ENCODE results near the gene PADI4.

Gene PADI4

DNA sequence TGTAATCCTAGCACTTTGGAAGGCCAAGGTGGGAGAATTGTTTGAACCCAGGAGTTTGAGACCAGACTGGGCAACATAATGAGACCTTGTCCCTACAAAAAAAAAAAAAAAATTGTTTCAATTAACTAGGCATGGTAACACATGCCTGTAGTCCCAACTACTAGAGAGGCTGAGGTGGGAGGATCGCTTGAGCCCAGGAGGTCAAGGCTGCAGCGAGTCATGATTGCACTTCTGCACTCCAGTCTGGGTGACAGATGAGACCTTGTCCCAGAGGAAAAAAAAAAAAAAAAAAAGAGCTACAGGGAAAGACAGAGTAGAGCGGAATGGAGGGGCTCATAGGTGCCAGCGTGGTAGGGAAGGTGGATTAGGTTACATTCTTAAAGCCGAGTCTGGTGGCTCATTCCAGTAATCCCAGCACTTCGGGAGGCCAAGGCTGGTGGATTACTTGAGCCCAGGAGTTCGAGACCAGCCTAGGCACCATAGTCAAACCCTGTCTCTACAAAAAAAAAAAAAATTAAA, 43.0 kb downstream of the PADI4 start:
- DNase-seq (ENCODE audit: low spot score), result no peak

DNA sequence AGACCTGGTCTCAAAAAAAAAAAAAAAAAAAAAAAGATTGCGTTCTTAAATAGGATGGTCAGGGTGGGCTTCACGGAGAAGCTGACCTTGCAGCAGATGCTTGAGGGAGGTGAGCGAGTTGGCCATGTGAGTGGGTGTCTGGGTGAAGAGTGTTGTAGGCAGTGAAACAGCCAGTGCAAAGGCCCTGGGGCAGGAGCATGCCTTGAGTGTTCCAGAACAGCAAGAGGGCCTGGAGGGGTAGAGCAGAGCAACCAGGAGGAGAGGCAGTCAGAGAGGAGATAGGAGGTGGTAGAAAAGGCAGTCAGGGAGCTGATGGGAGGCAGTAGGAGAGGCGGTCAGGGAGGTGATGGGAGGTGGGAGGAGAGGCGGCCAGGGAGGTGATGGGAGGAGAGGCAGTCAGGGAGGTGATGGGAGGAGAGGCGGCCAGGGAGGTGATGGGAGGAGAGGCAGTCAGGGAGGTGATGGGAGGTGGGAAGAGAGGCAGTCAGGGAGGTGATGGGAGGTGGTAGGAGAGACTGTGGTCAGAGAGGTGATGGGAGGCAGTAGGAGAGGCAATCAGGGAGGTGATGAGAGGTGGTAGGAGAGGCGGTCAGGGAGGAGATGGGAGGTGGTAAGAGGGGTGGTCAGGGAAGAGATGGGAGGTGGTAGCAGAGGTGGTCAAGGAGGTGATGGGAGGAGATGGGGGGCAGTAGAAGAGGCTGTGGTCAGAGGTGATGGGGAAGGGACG, 43.8 kb downstream of the PADI4 start:
- DNase-seq (ENCODE audit: low spot score), result no peak

DNA sequence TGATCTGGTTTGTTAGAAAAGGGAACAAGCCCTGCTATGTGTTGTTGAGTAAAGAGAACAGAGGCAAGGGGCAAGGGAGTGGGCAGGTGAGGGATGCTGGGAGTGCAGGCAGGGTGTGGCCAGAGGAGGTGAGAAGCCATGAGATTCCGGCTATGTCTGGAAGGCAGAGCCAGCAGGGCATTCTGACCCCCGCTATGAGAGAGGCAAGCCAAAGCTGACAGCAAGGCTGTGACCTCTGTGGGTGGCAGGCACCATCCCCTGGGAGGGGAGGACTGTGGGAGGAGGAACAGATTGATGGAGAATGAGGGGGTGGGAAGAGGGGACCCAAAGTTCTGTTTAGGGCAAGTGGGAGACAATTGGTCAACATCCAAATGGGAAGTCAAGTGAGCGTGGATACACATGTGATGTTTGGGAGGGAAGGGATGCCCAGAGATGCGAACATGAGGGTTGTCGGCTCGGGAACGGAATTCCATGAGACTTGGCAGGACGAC, 44.5 kb downstream of the PADI4 start:
- DNase-seq (ENCODE audit: low spot score), result no peak

DNA sequence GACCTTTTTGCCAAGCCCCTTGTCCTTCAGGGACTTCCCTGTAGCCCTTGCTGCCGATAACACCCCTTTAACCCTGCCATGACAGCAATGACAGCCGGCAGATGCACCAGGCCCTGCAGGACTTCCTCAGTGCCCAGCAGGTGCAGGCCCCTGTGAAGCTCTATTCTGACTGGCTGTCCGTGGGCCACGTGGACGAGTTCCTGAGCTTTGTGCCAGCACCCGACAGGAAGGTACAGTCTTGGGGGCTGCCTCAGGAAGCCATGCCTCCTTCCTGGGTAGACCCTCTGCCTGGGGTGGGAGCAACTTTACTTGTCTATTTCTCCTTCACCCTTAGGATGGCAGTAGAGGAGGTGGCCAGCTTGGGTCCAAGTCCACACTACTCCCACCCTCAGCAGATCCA, 47.9 kb downstream of the PADI4 start:
- no peak for DNase-seq (ENCODE audit: low spot score)

DNA sequence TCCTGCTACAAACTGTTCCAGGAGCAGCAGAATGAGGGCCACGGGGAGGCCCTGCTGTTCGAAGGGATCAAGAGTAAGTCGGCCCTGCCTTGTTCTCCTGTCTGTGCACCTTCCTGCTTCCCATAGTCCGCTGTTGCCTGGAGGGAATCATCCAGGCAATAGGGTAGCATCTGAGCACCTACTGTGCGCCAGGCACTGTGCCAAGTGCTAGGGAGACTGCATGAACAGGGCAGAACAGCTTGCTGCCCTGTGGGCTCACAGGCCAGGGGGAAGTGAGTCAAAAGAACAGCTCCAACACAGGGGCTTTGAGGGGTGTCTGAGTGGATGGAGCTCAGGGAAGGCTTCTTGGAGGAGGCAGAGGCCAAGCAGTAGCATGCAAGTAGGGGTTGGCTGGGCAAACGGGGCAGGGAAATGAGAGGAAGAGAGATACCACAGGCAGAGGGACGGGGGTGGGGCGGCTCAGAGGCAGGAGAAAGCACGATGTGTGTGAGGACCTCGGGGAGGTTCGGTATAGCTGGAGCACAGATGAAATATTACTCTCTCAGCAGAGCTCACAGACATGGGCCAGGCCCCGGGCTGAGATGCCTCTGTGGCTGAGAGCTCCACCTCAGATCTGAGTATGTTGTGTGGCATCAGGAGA, 48.5 kb downstream of the PADI4 start:
- no peak for DNase-seq (ENCODE audit: low spot score)

DNA sequence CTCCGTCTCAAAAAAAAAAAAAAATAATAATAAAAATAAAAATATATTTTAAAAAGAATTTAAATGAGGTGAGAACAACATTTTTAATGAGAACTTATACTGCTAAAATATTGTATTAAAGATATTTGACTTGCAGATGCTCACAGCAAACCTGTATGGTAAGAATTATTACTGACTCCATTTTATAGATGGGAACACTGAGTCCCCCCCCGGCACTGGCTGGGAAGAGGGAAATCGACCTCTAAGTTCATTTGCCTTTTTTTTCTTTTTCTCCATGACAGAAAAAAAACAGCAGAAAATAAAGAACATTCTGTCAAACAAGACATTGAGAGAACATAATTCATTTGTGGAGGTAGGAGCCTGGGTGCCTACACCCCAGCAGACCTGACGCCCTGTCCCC, 50.6 kb downstream of the PADI4 start:
- DNase-seq (ENCODE audit: low spot score), result no peak

DNA sequence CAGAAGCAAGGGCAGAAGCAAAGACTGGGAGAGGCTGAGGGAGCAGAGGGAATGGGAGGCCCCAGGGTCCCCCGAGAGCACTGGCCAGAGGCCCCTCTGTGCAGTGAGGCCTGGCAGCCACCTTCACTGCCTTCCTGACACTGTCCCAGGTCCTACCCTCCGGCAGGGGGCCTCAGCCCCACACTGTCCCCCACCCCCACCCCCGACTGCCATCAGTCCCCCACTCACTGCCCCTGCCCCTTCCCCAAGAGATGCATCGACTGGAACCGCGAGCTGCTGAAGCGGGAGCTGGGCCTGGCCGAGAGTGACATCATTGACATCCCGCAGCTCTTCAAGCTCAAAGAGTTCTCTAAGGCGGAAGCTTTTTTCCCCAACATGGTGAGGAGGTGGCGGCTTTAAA, 51.0 kb downstream of the PADI4 start:
- DNase-seq (ENCODE audit: low spot score), result no peak

DNA sequence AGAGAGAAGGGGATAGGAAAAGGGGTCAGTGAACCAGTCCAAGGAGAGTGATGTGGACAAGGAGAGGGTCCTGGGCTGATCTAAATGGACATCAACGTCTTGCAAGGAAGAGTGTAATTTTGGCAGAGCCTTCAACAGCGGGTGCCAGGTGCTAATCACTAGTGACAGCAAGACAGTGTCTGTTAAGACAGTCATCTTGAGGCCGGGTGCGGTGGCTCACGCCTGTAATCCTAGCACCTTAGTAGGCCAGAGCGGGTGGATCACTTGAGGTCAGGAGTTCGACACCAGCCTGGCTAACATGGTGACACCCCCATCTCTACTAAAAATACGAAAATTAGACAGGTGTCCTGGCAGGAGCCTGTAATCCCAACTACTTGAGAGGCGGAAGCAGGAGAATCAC, 51.8 kb downstream of the PADI4 start:
- no peak for DNase-seq (ENCODE audit: low spot score)

DNA sequence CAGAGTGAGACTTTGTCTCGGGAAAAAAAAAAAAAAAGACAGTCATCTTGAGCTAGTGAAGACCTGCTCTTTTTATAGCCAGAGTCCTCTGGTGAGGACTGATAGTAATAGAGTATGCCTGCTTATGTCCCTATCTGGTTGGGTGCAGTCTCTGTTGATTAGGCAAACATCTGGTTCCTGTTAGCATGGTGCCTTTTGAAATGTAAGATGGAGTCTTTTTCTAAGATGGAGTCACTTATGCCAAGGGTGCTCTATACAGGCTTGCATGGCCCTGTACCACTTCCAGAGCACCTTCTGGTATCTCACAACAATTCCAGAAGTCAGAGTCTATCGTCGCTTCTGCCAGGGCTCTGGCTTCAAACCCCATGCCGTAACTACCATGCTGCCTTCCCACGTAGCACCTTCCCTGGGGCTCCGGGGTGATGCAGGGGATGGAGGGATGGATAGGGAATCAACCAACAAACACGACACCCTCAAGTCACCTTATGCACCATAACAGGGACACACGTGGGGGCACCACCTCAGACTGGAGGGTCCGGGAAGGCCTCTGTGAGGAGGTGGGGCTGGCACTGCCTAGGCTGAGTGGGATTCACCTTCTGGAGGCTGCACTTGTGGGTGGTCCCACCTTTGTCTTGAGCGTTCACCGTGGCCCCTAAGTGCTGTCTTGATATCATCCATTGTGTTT, 52.4 kb downstream of the PADI4 start:
- no peak for DNase-seq (ENCODE audit: low spot score)

DNA sequence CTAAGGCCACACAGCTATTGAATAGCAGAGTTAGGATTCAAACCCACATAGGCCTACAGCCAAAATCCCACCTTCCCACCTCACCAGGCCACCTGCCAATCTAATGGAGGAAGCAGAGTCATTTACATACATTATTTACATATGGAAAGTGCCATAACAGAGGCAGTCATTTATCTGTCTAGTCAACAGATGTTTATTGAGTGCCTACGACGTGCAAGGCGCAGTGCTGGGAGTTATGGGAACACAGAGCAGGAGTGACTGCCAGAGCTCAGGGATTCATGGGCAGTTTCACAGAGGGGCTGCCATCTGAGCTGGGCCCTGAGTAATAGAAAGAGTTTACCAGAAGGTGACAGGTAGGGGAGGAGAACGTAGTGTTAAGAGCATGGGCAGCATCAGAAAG, 53.7 kb downstream of the PADI4 start:
- no peak for DNase-seq (ENCODE audit: low spot score)

DNA sequence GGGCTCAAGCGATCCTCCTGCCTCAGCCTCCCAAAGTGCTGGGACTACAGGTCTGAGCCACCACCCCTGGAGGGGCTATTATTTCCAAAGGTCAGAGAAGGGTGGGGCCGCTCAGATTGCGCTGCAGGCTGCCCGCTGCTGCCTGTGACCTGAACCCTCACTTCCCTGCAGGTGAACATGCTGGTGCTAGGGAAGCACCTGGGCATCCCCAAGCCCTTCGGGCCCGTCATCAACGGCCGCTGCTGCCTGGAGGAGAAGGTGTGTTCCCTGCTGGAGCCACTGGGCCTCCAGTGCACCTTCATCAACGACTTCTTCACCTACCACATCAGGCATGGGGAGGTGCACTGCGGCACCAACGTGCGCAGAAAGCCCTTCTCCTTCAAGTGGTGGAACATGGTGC, 55.4 kb downstream of the PADI4 start:
- DNase-seq (ENCODE audit: low spot score), result no peak

DNA sequence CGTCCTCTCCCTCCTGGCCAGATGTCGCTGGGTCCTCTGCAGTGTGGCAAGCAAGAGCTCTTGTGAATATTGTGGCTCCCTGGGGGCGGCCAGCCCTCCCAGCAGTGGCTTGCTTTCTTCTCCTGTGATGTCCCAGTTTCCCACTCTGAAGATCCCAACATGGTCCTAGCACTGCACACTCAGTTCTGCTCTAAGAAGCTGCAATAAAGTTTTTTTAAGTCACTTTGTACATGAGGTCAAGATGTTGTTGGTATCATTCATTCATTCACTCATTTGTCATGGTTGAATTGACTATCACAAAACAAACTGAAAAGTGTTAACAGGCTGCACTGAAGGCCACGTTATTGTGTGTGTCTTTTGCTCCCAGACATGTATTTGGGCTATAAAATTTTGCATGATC, 55.8 kb downstream of the PADI4 start:
- DNase-seq (ENCODE audit: low spot score), result no peak

DNA sequence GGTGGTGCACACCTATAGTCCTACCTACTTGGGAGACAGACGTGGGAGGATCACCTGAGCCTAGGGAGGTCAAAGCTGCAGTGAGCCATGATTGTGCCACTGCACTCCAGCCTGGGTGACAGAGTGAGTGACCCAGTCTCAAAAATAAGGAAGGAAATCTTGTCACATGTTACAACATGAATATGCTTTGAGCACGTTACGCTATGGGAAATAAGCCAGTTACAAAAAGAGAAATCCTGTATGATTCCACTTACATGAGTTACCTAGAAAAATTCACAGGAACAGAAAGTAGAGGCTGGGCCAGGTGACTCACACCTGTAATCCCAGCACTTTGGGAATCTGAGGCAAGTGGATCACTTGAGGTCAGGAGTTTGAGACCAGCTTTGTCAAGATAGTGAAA, 57.3 kb downstream of the PADI4 start:
- DNase-seq (ENCODE audit: low spot score), result no peak

DNA sequence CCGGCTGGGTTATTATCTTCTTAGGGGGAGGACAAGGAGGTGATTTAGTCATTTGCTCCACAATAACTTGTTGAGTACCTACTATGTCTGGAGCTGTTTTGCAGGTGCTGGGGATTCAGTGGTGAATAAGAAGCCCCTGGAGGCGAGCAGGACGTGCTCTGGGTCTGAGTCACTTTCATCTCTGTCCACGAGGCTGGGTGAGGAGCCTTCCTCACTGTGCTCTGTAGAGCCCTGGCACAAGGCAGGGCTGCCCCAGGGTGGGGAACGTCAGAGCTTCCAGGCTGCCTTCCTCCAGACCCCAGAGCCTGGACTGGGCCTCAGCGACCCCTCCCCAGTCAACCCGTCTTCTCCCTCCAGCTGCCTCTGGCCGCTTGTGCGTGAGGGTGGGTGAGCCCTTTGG, 61.5 kb downstream of the PADI4 start:
- no peak for DNase-seq (ENCODE audit: low spot score)

DNA sequence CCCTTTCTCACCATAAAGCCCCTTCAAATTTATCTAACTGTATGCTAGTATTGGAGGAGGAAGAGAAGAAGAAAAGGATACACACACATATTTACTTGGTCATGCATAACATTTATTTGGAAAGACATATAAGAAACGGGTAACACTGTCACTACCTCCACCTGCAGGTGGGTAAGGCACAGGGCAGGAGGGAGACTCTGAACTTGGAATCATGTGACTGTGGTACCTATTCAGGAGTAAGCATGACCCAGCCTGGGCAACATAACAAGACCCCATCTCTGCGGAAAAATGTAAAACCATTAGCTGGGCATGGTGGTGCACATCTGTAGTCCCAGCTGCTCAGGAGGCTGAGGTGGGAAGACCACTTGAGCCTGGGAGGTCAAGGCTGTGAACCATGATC, 62.6 kb downstream of the PADI4 start:
- DNase-seq (ENCODE audit: low spot score), result no peak

DNA sequence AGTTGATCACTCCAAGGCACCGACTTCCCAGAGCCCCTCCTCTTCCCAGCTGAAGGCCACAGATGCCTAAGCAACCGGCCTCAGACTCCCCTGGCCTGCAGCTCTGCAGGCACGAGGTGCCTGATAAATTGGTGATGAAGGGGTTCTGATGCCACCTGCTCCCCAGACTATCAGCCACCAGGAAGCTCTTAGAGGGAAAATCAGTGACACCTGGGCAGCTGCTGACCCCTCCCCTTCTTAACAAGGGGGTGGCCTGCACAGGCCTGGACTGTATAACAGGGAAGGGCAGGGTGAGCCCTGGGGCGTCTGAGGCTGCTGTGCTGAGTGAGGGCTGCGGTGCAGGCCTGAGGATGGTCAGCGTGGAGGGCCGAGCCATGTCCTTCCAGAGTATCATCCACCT, 63.9 kb downstream of the PADI4 start, which contains the start of gene PADI6:
TSS of gene PADI6 (plus strand) at position 301 of the 400 bp plus-strand sequence. CDS start at position 351, 50 bp downstream.
- DNase-seq (ENCODE audit: low spot score), result no peak

DNA sequence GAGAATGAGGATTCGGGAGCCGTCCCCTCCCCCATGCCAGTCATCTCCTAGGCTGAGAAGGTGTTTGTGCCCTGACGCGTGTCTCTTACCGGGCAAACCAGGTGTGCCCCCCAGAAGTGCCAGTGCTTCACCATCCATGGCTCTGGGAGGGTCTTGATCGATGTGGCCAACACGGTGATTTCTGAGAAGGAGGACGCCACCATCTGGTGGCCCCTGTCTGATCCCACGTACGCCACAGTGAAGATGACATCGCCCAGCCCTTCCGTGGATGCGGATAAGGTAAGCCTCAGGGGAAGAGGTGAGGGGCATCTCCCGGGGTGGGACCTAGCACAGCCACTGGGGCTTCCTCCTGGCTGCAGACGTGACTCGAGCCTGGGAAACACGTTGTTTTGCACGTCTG, 65.0 kb downstream of the PADI4 start:
- DNase-seq (ENCODE audit: low spot score), result no peak

DNA sequence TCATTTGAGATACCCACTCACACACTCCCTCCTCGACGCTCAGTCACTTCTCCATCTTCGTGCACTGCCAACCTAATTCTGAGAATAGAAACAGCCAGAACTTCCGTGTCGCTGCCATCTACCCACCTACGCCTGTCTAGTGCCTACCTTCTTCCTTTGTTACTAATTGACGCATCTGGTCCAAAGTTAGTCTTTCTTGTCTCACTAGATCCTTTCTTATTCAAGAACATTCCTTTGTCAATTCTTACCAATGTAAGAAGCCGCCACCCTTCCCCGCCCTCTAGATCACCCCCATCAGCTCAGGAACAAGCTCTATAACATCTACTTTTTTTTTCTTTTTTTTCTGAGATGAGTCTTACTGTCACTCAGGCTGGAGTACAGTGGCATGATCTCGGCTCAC, 67.7 kb downstream of the PADI4 start:
- DNase-seq (ENCODE audit: low spot score), result peak; percentile 78

DNA sequence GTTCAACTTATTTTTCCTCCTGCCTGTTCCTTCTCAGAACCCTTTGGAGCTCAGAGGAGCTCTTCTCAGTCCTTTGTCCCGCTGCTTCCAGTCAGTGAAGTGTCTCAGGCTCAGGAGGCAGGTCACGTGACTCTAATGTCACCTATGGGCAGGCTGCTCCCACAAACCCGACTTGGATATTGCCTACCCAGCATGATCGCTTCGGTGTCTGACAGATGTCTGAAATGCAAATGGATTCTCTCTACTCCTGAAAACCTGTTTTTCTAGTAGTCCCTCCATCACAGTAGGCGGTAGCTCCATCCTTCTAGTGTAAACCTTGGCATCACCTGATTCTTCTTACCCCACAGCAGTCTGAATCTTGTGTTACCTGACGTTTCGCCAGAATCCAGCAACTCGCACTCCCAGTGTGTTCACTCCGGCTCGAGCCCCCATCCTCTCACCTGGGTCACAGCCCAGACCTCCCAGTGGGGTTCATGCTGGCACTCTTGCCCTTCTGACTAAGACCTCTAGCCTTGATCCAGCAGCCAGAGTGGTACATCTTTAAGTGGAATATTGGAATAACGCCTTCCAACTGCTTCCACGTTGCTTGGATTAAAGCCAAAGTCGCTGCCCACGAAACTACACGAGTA, 69.4 kb downstream of the PADI4 start:
- no peak for DNase-seq (ENCODE audit: low spot score)

DNA sequence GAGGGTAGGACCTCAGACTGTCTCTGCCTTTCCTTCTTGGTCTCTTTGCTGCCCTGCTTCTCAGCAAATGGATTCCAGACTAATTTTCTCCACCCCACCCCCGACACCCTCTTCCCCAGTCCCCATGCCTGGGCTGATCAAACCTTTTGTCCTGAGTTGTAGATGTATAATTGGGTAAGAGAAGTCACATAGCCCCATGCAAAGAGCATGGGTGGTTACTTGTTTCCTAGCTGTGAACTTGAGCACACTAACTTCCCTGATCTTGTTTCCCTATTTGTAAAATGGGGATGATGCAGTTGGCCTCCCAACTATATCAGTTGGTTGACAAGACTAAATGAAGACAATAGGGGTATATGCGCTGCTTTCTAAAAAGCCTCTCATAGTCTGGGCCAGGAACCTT, 73.2 kb downstream of the PADI4 start:
- no peak for DNase-seq (ENCODE audit: low spot score)

DNA sequence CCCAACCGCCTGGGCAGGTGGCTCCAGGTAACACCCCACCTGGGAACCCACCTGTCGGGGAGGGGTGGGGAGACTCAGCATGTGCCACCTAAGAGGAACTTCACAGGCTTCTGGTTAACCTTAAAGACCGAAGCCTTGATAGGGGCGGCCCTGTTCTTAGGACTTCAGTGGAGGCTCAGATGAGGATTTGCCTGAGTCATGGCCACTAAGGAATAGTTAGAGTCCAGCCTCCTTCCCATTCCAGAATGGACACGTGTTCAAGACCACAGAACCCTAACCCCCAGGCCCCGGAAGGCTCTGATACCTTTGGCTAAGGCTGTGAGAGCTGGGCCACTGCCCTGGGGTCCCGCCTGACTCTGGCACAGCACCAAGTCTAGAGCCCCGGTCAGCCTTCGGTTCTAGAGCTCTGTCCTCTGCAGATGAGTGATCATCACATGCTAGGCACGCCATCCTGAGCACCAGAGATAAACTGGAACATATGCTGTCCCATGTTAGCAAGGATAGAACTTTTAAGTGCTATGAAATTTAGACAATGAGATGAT, 84.3 kb downstream of the PADI4 start:
- no peak for DNase-seq (ENCODE audit: low spot score)

DNA sequence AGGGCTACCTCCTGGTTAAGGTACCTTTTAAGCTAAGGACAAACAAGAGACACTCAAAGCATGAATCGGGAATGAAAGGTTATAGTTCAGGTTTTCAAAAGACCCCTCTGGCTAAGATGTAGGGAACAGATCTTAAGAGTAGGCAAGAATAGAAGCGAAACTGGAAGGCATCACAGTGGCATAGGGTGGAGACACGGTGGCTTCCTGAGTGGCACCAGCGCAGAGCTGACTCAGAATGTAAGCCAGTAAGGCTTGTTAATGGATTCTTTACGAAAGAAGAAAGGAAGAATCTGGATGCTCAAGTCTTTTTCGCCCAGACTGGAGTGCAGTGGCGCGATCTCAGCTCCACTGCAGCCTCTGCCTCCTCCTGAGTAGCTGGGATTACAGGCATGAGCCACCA, 85.2 kb downstream of the PADI4 start:
- no peak for DNase-seq (ENCODE audit: low spot score)

Measured in putamen (tissue), 1 donor.